GM21576 (cell line): ENCODE results near the gene CBX5.
"Not testable (repeated sequence)": the region's sequence is repeated elsewhere in the genome, so short reads cannot be mapped to it uniquely, and the experiment has no call there.

Experiments
- ATAC-seq: cut with Tn5 transposase; IDR thresholded peaks from one replicate; pipeline ENCODE4 v1.9.1; 2021; ENCODE audit warnings: mild to moderate bottlenecking, moderate library complexity; ENCODE audit not compliant: unreplicated experiment

CBX5 gene

GRCh38 chr12:54201001-54201794 is 78.7 kb downstream of the CBX5 start:
- ATAC-seq: no peak

- no peak for ATAC-seq
Observed at GRCh38 chr12:54200412-54200811, 79.5 kb downstream of the CBX5 start.

GRCh38 chr12:54199917-54200316 is 80.0 kb downstream of the CBX5 start:
- no peak for ATAC-seq

- no peak for ATAC-seq
Observed at GRCh38 chr12:54199034-54199433, 80.9 kb downstream of the CBX5 start.

GRCh38 chr12:54197431-54197909 is 82.5 kb downstream of the CBX5 start:
- no peak for ATAC-seq

GRCh38 chr12:54197010-54197409 is 82.9 kb downstream of the CBX5 start:
- ATAC-seq: no peak

- no peak for ATAC-seq
Observed at GRCh38 chr12:54196396-54196795, 83.5 kb downstream of the CBX5 start.

GRCh38 chr12:54195737-54196347 is 84.1 kb downstream of the CBX5 start:
- ATAC-seq: no peak

GRCh38 chr12:54195080-54195736 is 84.7 kb downstream of the CBX5 start:
- ATAC-seq: no peak

GRCh38 chr12:54194611-54195010 is 85.3 kb downstream of the CBX5 start:
- ATAC-seq: not testable (repeated sequence)

GRCh38 chr12:54193434-54193833 is 86.5 kb downstream of the CBX5 start:
- ATAC-seq: no peak

GRCh38 chr12:54191550-54192022 is 88.3 kb downstream of the CBX5 start:
- ATAC-seq: no peak

- ATAC-seq: no peak
Observed at GRCh38 chr12:54191126-54191525, 88.8 kb downstream of the CBX5 start.

GRCh38 chr12:54189198-54189539 is 90.8 kb downstream of the CBX5 start:
- no peak for ATAC-seq

- no peak for ATAC-seq
Observed at GRCh38 chr12:54187075-54187474, 92.8 kb downstream of the CBX5 start.

- no peak for ATAC-seq
Observed at GRCh38 chr12:54185919-54186318, 94.0 kb downstream of the CBX5 start.

GRCh38 chr12:54185297-54185696 is 94.6 kb downstream of the CBX5 start:
- not testable (repeated sequence) for ATAC-seq

GRCh38 chr12:54184024-54184805 is 95.7 kb downstream of the CBX5 start:
- ATAC-seq: no peak

- no peak for ATAC-seq
Observed at GRCh38 chr12:54182981-54183380, 96.9 kb downstream of the CBX5 start.

- no peak for ATAC-seq
Observed at GRCh38 chr12:54182086-54182485, 97.8 kb downstream of the CBX5 start.
